Heart right ventricle (tissue), 16 donors: Measurements from ENCODE around the gene NACA. TPM values are rescaled to one million over a fixed set of nuclear protein-coding genes. Genes with fewer than 3 reads are reported as not detected.

Experiments used
- ATAC-seq, 8 donors: fragments of 200-7000 bp; cut with Tn5 transposase; one replicate each; pipeline ENCODE4 v1.9.1; 2020; ENCODE audit warnings: mild to moderate bottlenecking in 8 of 8, moderate library complexity in 8 of 8, moderate number of reproducible peaks in 1 of 8
- DNase-seq, 2 donors: peaks; one replicate each; pipeline ENCODE4 v3.0.0-alpha.2; 2020
- H3K27ac ChIP-seq, 10 donors: fragments of 200-600 bp; sonication (generic) in 2 of 10; one replicate each; pipeline versions ENCODE4 v1.5.0 to v1.8.0; 2020 to 2022; ENCODE audit warnings: mild to moderate bottlenecking in 3 of 10
- H3K27me3 ChIP-seq, 7 donors: fragments of 200-600 bp; one replicate each; pipeline ENCODE4 v1.8.0; 2021 to 2022; ENCODE audit warnings: mild to moderate bottlenecking in 2 of 7
- H3K36me3 ChIP-seq, 9 donors: fragments of 200-600 bp; sonication (generic) in 1 of 9; one replicate each; pipeline versions ENCODE4 v1.5.0 to v1.8.0; 2020 to 2022; ENCODE audit warnings: mild to moderate bottlenecking in 2 of 9
- H3K4me1 ChIP-seq, 9 donors: fragments of 200-600 bp; sonication (generic) in 1 of 9; one replicate each; pipeline versions ENCODE4 v1.5.0 to v1.8.0; 2020 to 2022; ENCODE audit warnings: mild to moderate bottlenecking in 4 of 9
- H3K4me3 ChIP-seq, 10 donors: fragments of 200-600 bp; sonication (generic) in 2 of 10; one replicate each; pipeline versions ENCODE4 v1.5.0 to v1.8.0; 2020 to 2022; ENCODE audit warnings: mild to moderate bottlenecking in 7 of 10, moderate library complexity in 2 of 10
- H3K9me3 ChIP-seq, 11 donors: fragments of 200-600 bp in 10 of 11; sonication (generic) in 2 of 11; one replicate each; pipeline versions ENCODE4 v1.5.0 to v1.8.0; 2013 to 2022; ENCODE audit warnings: mild to moderate bottlenecking in 2 of 11, control low read depth in 1 of 11, moderate library complexity in 1 of 11
- WGBS, 2 donors: extraction: QIAGEN DNeasy Blood & Tissue Kit; methylation state at CpG; one replicate each; pipeline ENCODE4 v1.1.7; 2013; ENCODE audit warnings: inconsistent platforms in 1 of 2; 5-methylcytosine and 5-hydroxymethylcytosine counted together
- intact Hi-C, 10 donors: fragments of 100-400 bp; cut with DNase I; formaldehyde crosslinking; loops; one replicate each; pipeline versions ENCODE4 v1.11.1 to v1.14.2; 2022
- polyA plus RNA-seq, 2 donors: library from polyadenylated mRNA; stranded (reverse); fragments of 200-250 nt; gene quantifications; one replicate each; pipeline ENCODE4 v1.2.3, GENCODE V29; 2013
- total RNA-seq, 10 donors: library from RNA; stranded (reverse); fragmentation: NEBNext Ultra II Directional in 3 of 10; extraction: Animal tissue kit (Norgen Biotek cat#: 25700) in 3 of 10; gene quantifications; one replicate each; pipeline versions ENCODE4 v1.2.1 to v1.2.4, GENCODE V29; 2021 to 2023
- TF ChIP-seq, protein P1 (sequence below), 9 donors: fragments of 200-600 bp; sonication (generic) in 2 of 9; IDR thresholded peaks; one replicate each; pipeline versions ENCODE4 v1.5.0 to v1.8.0; 2021 to 2022; ENCODE audit warnings: antibody characterized with exemption in 9 of 9, mild to moderate bottlenecking in 5 of 9, moderate library complexity in 1 of 9
- donor health status: Arrhythmogenic right ventricular cardiomyopathy.
- donor health status: ischemic (EF 13 %, LVEDD 7.1; RV severe dilation, severe dysfunction).
- donor health status: healthy with polysubstance abuse.
- donor health status: DM: no; HTN: yes; CAD: no.
- donor health status: DM: no; HTN: no; CAD: no.
- donor health status: ischemic (EF 25% LVEDD 6.9; RV normal size, moderate dysfunction).
- donor health status: ischemic (EF 25% LVEDD 5.7; RV mildly dilated, moderate dysfunction).
- donor health status: healthy.
- donor health status: DM: yes; HTN: yes; CAD: no.
- donor health status: Ischemic cardiomyopathy.
- donor health status: ischemic (EF 35%, LVEDD 5.7; RV mildly dilated, moderate dysfunction).
- donor health status: nonischemic (EF 11% LVEDD 7.7; RV severe dilation, severe dysfunction).
- donor health status: DM: yes; HTN: yes; CAD: no.
- donor health status: PGD.
- donor health status: ischemic (EF 29% LVEDD 5.4; RV normal size, mild dysfunction).
- donor health status: nonischemic (EF 23%, LVEDD 6.1; RV moderate dilation, normal function).

NACA gene
- total and polyA plus RNA-seq, 12 donors, result 476 to 1,249 (median 615) TPM

DNA sequence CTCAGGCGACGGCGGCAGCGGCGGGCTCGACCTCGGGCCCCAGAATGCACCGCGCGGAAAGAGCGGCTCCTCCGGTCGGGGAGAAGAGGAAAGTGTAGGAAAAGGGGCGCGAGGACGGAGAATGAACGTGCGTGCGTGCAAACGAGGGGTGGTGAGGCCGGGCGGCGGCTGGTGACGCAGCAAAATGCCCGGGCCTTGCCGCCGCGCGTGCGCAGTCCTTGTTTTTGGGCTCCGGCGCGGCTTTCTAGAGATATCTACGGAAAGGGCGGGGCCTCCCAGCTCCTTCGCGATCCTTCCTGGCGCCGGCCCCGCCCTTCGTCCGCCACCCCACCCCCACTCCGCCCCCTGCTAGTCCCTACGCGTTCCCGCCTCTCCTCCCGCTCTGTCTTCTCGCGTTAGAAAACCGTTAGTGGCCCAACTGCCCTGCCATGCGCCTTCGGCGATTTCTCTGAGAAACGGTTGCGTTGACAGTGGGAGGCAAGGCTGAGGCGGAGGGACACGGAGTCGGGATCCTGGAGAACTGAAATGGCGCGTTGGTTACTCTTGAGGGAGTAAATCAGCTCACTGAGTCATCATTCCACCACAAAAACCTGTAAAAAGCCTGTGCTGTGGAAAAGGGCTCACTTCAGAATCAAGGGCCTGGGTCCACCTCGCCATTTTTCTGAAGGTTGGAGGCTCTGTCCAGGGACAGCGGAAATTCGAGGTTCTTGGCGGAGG, 36.8 kb downstream of the NACA start, which contains the start of gene PTGES3:
Gene PTGES3, minus strand, starts transcription at position 156 of the 717 bp plus-strand sequence. CDS start 285 bp downstream, outside the sequence.
- H3K27me3 ChIP-seq, result no peaks in the 10 kb centered on the region
- 1% methylated on average over 63 to 64 of the region's 64 CpGs for WGBS, 2 donors
- intact Hi-C loops, result loop anchor here in 7 of 10 donors (1.0 to 5.0 kb wide), 7 partner anchors 34 to 43 kb away; partner anchors contain the start of genes ATP5F1B (in 6 of the 7) and NACA (in 3 of the 7)
- peaks cover 5 to 47% (median 43%) of the 10 kb centered on the region in 9 donors for H3K4me1 ChIP-seq
- TF ChIP-seq, protein P1, sequence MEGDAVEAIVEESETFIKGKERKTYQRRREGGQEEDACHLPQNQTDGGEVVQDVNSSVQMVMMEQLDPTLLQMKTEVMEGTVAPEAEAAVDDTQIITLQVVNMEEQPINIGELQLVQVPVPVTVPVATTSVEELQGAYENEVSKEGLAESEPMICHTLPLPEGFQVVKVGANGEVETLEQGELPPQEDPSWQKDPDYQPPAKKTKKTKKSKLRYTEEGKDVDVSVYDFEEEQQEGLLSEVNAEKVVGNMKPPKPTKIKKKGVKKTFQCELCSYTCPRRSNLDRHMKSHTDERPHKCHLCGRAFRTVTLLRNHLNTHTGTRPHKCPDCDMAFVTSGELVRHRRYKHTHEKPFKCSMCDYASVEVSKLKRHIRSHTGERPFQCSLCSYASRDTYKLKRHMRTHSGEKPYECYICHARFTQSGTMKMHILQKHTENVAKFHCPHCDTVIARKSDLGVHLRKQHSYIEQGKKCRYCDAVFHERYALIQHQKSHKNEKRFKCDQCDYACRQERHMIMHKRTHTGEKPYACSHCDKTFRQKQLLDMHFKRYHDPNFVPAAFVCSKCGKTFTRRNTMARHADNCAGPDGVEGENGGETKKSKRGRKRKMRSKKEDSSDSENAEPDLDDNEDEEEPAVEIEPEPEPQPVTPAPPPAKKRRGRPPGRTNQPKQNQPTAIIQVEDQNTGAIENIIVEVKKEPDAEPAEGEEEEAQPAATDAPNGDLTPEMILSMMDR (IDR thresholded peaks at IDR 0.05), result peak in 1 of 9 donors; percentile 10
- ATAC-seq (peak; percentile 94 to 97 (median 96)), DNase-seq (peak; percentile 98)
- H3K9me3 ChIP-seq, result no peaks in the 10 kb centered on the region
- H3K27ac ChIP-seq, result peak within 1 kb of the TSS; percentile 93 to 100 (median 98)
- H3K36me3 ChIP-seq, result peaks cover 0 to 10% (median 0%) of the 10 kb centered on the region in 9 donors
- peak within 1 kb of the TSS; percentile 78 to 99 (median 90) for H3K4me3 ChIP-seq

DNA sequence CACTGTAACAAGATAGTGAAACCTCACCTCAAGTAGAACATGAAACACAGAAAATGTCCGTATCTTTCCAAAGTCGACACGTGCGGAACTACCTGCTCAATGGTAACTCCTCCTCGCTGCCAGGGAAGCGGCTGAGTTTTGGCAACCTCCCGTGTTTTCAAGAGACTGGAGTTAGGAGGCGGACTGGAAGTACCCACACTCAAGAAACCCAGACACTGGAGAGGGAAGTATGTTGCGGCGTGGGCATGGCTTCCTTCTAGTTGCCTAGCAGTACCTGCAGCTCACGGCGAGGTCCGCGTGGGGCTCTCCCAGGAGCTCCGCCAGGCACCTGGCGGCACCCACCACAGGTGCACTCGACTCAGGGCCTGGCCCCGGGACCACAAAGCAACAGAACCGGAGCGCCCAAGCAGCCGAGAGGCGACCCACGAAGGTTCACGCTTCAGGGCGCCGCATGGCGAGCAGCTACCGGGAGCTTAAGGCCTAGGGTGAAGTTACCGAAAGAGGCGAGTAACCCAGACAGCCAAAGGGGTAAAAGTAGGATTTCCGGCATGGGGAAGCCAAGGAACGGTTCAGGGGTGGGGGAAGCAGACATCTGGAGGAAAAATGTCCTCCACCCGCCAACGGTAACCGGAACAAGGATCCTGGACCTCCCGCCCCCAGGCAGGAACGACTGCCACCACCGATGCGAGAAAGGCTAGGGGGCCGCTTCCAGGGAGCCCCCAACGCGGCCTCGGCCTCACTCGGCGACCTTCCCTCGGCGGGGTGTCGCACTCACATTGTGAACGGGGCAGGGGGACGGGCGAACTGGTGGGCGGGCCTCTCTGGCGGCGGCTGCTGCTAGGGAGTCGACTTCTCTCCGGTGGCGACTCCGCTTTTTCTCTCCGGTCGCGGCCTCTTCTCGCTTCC, 37.6 kb downstream of the NACA start:
- Histone ChIP-seq H3K27me3 (no peaks in the 10 kb centered on the region), H3K36me3 (peaks cover 0 to 18% (median 0%) of the 10 kb centered on the region in 9 donors), H3K4me3 (peak overlapping the region; percentile 78 to 99 (median 90)), H3K4me1 (peaks cover 5 to 55% (median 51%) of the 10 kb centered on the region in 9 donors), H3K27ac (peak overlapping the region; percentile 93 to 100 (median 98)), H3K9me3 (no peaks in the 10 kb centered on the region)
- DNase-seq (peak; percentile 45 to 46), ATAC-seq (peak; percentile 14 to 77 (median 67))
- intact Hi-C loops, result loop anchor here in 7 of 10 donors (1.0 to 5.0 kb wide), 7 partner anchors 35 to 43 kb away; partner anchors contain the start of genes ATP5F1B (in 6 of the 7) and NACA (in 3 of the 7)
- 0% methylated on average over 53 to 62 of the region's 62 CpGs for WGBS, 2 donors
- TF ChIP-seq, protein P1 (IDR thresholded peaks at IDR 0.05), result peak in 1 of 9 donors; percentile 8

DNA sequence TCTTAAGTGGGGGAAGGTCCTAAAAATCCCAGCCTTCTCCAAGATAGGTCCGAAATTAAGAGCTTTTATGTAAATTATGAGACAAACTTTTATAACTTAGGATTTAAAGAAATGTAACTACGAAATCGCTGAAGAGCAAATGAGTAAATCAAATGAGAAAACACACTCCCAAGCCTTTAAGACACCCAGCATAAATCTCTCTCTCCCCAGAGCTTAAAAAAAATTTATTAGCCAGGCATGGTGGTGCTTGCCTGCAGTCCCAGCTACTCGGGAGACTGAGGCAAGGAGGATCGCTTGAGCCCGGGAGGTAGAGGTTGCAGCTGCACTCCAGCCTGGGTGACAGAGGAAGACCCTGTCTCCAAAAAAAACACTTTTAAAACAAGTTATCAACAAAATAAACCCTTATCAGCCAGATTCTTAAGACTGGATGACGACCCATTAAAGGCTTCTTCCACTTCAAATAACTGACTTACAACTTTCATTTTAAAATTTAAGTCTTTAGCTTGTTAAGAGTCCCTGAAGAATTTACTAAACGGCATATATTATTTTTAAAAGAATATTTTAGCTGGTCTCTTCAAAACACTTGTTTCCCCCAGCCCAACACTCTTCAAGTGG, 40.2 kb downstream of the NACA start:
- peaks cover 0 to 36% (median 0%) of the 10 kb centered on the region in 9 donors for H3K36me3 ChIP-seq
- peaks cover 5 to 78% (median 68%) of the 10 kb centered on the region in 9 donors for H3K4me1 ChIP-seq
- 37 to 45% methylated on average over 8 of the region's 8 CpGs for WGBS, 2 donors
- TF ChIP-seq, protein P1 (IDR thresholded peaks at IDR 0.05), result no peak
- no peaks in the 10 kb centered on the region for H3K9me3 ChIP-seq
- H3K27ac ChIP-seq, result peak overlapping the region in 7 of 10 donors; percentile 1 to 99 (median 18)
- H3K27me3 ChIP-seq, result no peaks in the 10 kb centered on the region
- no peak for ATAC-seq
- intact Hi-C loops, result loop anchor here in 5 of 10 donors (5.0 kb wide), 2 partner anchors 37 to 38 kb away; partner anchors contain the start of gene ATP5F1B (in 4 of the 5)
- no peak for DNase-seq
- peak overlapping the region in 8 of 10 donors; percentile 8 to 99 (median 56) for H3K4me3 ChIP-seq
